CD14-positive monocyte (primary cell): Measurements from ENCODE around the gene CAPG. TPM values are rescaled to one million over a fixed set of nuclear protein-coding genes. Genes with fewer than 3 reads are reported as not detected.

Experiments
- DNase-seq, 3 donors: peaks; one replicate each; pipeline ENCODE4 v3.0.0-alpha.2; 2011 to 2022
- H2AFZ ChIP-seq: 2 replicates; pipeline ENCODE4 v1.6.0; 2012; ENCODE audit warnings: mild to moderate bottlenecking, low read depth, low read length, inconsistent platforms; ENCODE audit not compliant: insufficient read depth, poor library complexity, severe bottlenecking
- H3K27ac ChIP-seq, 2 donors: 1 replicate in 1 of 2; 2 replicates in 1 of 2; pipeline ENCODE4 v1.5.1; 2012 to 2013; ENCODE audit warnings: low read length in 2 of 2, control low read depth in 1 of 2, inconsistent platforms in 1 of 2, low read depth in 1 of 2, mild to moderate bottlenecking in 1 of 2
- H3K27me3 ChIP-seq, 2 donors: one replicate each; pipeline versions ENCODE4 v1.6.0 to v1.6.1; 2011 to 2013; ENCODE audit warnings: low read length in 2 of 2; ENCODE audit not compliant: control insufficient read depth in 2 of 2, insufficient read depth in 2 of 2
- H3K36me3 ChIP-seq, 2 donors: replicated peaks in 1 of 2; 1 replicate in 1 of 2; 2 replicates in 1 of 2; pipeline versions ENCODE4 v1.5.1 to v1.6.1; 2012 to 2013; ENCODE audit warnings: low read length in 2 of 2, control low read depth in 1 of 2, inconsistent platforms in 1 of 2, mild to moderate bottlenecking in 1 of 2; ENCODE audit not compliant: insufficient read depth in 2 of 2, control insufficient read depth in 1 of 2
- H3K4me1 ChIP-seq, 2 donors: 1 replicate in 1 of 2; 2 replicates in 1 of 2; pipeline versions ENCODE4 v1.5.1 to v1.6.1; 2012 to 2013; ENCODE audit warnings: low read length in 2 of 2, control low read depth in 1 of 2, inconsistent platforms in 1 of 2, mild to moderate bottlenecking in 1 of 2, moderate library complexity in 1 of 2; ENCODE audit not compliant: insufficient read depth in 2 of 2, control insufficient read depth in 1 of 2
- H3K4me2 ChIP-seq: replicated peaks from 2 replicates; pipeline ENCODE3; 2012; ENCODE audit warnings: low read length, moderate library complexity, mild to moderate bottlenecking; ENCODE audit not compliant: poor library complexity, severe bottlenecking; ENCODE audit errors: extremely low read depth
- H3K4me3 ChIP-seq, 3 experiments: fragments of 200-600 bp in 1 of 3; sonication (generic) in 1 of 3; replicated peaks in 1 of 3; 1 replicate in 2 of 3; 2 replicates in 1 of 3; pipeline ENCODE4 v1.5.1; 2011 to 2013; ENCODE audit warnings: low read length in 3 of 3, mild to moderate bottlenecking in 3 of 3, control low read depth in 2 of 3, low read depth in 2 of 3, inconsistent platforms in 1 of 3, moderate library complexity in 1 of 3
- H3K79me2 ChIP-seq: 2 replicates; pipeline ENCODE4 v1.6.0; 2012; ENCODE audit warnings: mild to moderate bottlenecking, control low read depth, inconsistent platforms, low read length, moderate library complexity; ENCODE audit not compliant: insufficient read depth
- H3K9ac ChIP-seq: 2 replicates; pipeline ENCODE4 v1.6.0; 2017; ENCODE audit warnings: low read length, mild to moderate bottlenecking; ENCODE audit not compliant: insufficient read depth, poor library complexity, severe bottlenecking
- H3K9me3 ChIP-seq, 2 donors: replicated peaks in 1 of 2; 1 replicate in 1 of 2; 2 replicates in 1 of 2; pipeline versions ENCODE4 v1.5.1 to v1.6.1; 2012 to 2013; ENCODE audit warnings: low read length in 2 of 2, control low read depth in 1 of 2; ENCODE audit not compliant: control insufficient read depth in 1 of 2, insufficient read depth in 1 of 2
- H4K20me1 ChIP-seq: 2 replicates; pipeline ENCODE4 v1.6.0; 2012; ENCODE audit warnings: mild to moderate bottlenecking, low read length, control low read depth, moderate library complexity; ENCODE audit not compliant: insufficient read depth
- H3K27ac Mint-ChIP-seq, 7 donors: one replicate each; pipeline ENCODE4 v1.8.0; 2020; ENCODE audit warnings: mild to moderate bottlenecking in 7 of 7, mixed read lengths in 7 of 7, moderate library complexity in 6 of 7, inconsistent platforms in 2 of 7
- H3K27me3 Mint-ChIP-seq, 3 donors: one replicate each; pipeline ENCODE4 v1.8.0; 2021 to 2022; ENCODE audit warnings: low read depth in 3 of 3, mild to moderate bottlenecking in 3 of 3, mixed read lengths in 3 of 3, moderate library complexity in 3 of 3, inconsistent platforms in 1 of 3
- H3K36me3 Mint-ChIP-seq, 2 donors: one replicate each; pipeline ENCODE4 v1.8.0; 2020; ENCODE audit warnings: mixed read lengths in 2 of 2, inconsistent platforms in 1 of 2, mild to moderate bottlenecking in 1 of 2
- H3K4me1 Mint-ChIP-seq: one replicate; pipeline ENCODE4 v1.8.0; 2020; ENCODE audit warnings: mild to moderate bottlenecking, mixed read lengths
- H3K4me3 Mint-ChIP-seq, 2 donors: one replicate each; pipeline ENCODE4 v1.8.0; 2020; ENCODE audit warnings: mild to moderate bottlenecking in 2 of 2, mixed read lengths in 2 of 2, moderate library complexity in 1 of 2
- H3K9me3 Mint-ChIP-seq, 7 donors: one replicate each; pipeline ENCODE4 v1.8.0; 2020 to 2022; ENCODE audit warnings: mixed read lengths in 7 of 7, mild to moderate bottlenecking in 6 of 7, moderate library complexity in 6 of 7, inconsistent platforms in 2 of 7
- CTCF ChIP-seq: fragments of 200-600 bp; IDR thresholded peaks from one replicate; pipeline ENCODE4 v1.8.0; 2022; ENCODE audit warnings: antibody characterized with exemption, mild to moderate bottlenecking
- WGBS: methylation state at CpG from one replicate; pipeline ENCODE4 v1.1.5; 2013; ENCODE audit warnings: missing lambda C conversion rate; ENCODE audit not compliant: insufficient coverage; 5-methylcytosine and 5-hydroxymethylcytosine counted together
- intact Hi-C, 2 donors: fragments of 100-400 bp; cut with micrococcal nuclease; formaldehyde crosslinking; loops; one replicate each; pipeline versions ENCODE4 v1.15.0 to v1.15.1; 2023
- polyA plus RNA-seq, 3 donors: library from polyadenylated mRNA; depleted of rRNA in 1 of 3; unstranded in 2 of 3; stranded (reverse) in 1 of 3; fragments of 300-500 nt in 2 of 3; fragments of >200 nt in 1 of 3; fragmentation: Illumina TruSeq in 2 of 3; gene quantifications; 1 replicate in 2 of 3; 2 replicates in 1 of 3; pipeline ENCODE4 v1.2.3, GENCODE V29; 2012 to 2021

The CAPG gene
- polyA plus RNA-seq, 3 donors: 474 to 847 (median 631) TPM

- H4K20me1 ChIP-seq: peaks cover 38% of the 10 kb centered on the region
- peaks cover 0 to 2% of the 10 kb centered on the region in 2 donors for H3K9me3 ChIP-seq
- no peak overlapping the region for H3K4me2 ChIP-seq
- peaks cover 52% of the 10 kb centered on the region for H3K79me2 ChIP-seq
- DNase-seq: no peak
- 96% methylated on average over 8 of the region's 8 CpGs for WGBS
- no peaks in the 10 kb centered on the region for H3K27me3 ChIP-seq
- H3K27ac ChIP-seq: peak overlapping the region in 1 of 2 donors; percentile 32
- TF ChIP-seq CTCF: no peak
- Mint-ChIP-seq H3K9me3 (peaks cover 0 to 8% (median 0%) of the 10 kb centered on the region in 7 donors), H3K27me3 (no peaks in the 10 kb centered on the region), H3K4me1 (peaks cover 15% of the 10 kb centered on the region), H3K36me3 (peaks cover 77 to 87% of the 10 kb centered on the region in 2 donors), H3K4me3 (no peak overlapping the region), H3K27ac (peak overlapping the region in 5 of 7 donors; percentile 31 to 79 (median 38))
- no peak overlapping the region for H3K4me3 ChIP-seq
- peaks cover 11 to 20% of the 10 kb centered on the region in 2 donors for H3K4me1 ChIP-seq
- H3K36me3 ChIP-seq: peaks cover 75 to 82% of the 10 kb centered on the region in 2 donors
- H3K9ac ChIP-seq: no peak overlapping the region
- H2AFZ ChIP-seq: no peak overlapping the region
- intact Hi-C loops: no loop called here
These were observed 11.0 kb downstream of the CAPG start for GRCh38 chr2:85399183-85399455.

- no peak overlapping the region for H3K4me3 ChIP-seq
- no peaks in the 10 kb centered on the region for H3K27me3 ChIP-seq
- Mint-ChIP-seq H3K4me3 (no peak overlapping the region), H3K4me1 (peaks cover 15% of the 10 kb centered on the region), H3K27me3 (no peaks in the 10 kb centered on the region), H3K9me3 (peaks cover 0 to 2% (median 0%) of the 10 kb centered on the region in 7 donors), H3K36me3 (peaks cover 81 to 93% of the 10 kb centered on the region in 2 donors), H3K27ac (peak overlapping the region in 4 of 7 donors; percentile 31 to 79 (median 60))
- H3K4me2 ChIP-seq: no peak overlapping the region
- no peak for DNase-seq
- peaks cover 0 to 2% of the 10 kb centered on the region in 2 donors for H3K9me3 ChIP-seq
- peaks cover 43% of the 10 kb centered on the region for H4K20me1 ChIP-seq
- intact Hi-C loops: no loop called here
- peaks cover 79 to 87% of the 10 kb centered on the region in 2 donors for H3K36me3 ChIP-seq
- H3K27ac ChIP-seq: peak overlapping the region in 1 of 2 donors; percentile 32
- no peak overlapping the region for H2AFZ ChIP-seq
- H3K79me2 ChIP-seq: peaks cover 46% of the 10 kb centered on the region
- WGBS: 99% methylated on average over 6 of the region's 8 CpGs
- TF ChIP-seq CTCF: no peak
- peaks cover 11 to 20% of the 10 kb centered on the region in 2 donors for H3K4me1 ChIP-seq
- no peak overlapping the region for H3K9ac ChIP-seq
These were observed 11.6 kb downstream of the CAPG start for GRCh38 chr2:85398426-85399182.
